ENCODE results near the gene COBL. TPM values are rescaled to one million over a fixed set of nuclear protein-coding genes. Genes with fewer than 3 reads are reported as not detected.

The COBL gene
- total and polyA plus RNA-seq, 2 donors (not counting 3 experiments of a cell fraction or from before 2014, with no cell fraction given): 0.11 TPM; not detected in 1

DNA sequence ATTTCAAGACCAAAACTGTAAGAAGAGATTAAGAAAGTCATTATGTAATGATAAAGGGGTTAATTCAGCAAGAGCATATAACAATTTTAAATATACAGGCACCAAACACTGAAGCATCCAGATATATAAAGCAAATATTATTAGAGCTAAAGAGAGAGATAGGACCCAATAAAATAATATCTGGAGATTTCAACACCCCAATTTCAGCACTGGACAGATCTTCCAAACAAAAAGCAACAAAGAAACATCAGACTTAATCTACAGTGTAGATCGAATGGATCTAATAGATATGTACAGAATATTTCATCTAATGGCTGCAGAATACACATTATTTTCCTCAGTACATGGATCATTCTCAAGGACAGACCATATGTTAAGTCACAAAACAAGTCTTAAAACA lies 151.3 kb downstream of the COBL start:
- Histone ChIP-seq H3K36me3 (ENCODE audit: control insufficient read depth in 2 of 2, extremely low read depth in 1 of 2, insufficient read depth in 2 of 2, low read length in 2 of 2) (no peaks in the 10 kb centered on the region), H3K79me2 (ENCODE audit: control insufficient read depth, insufficient read depth, low read length) (no peaks in the 10 kb centered on the region), H3K9me3 (replicated peaks; ENCODE audit: control insufficient read depth, insufficient read depth, low read length) (no peaks in the 10 kb centered on the region), H3K4me2 (ENCODE audit: insufficient read depth, low read length) (no peak overlapping the region), H2AFZ (ENCODE audit: low read depth, low read length) (no peak overlapping the region), H3K27me3 (ENCODE audit: control insufficient read depth in 2 of 2, insufficient read depth in 2 of 2, low read length in 2 of 2) (peaks cover 0 to 15% of the 10 kb centered on the region in 2 experiments), H3K9ac (replicated peaks; ENCODE audit: extremely low read depth, insufficient read depth, low read length) (no peak overlapping the region), H3K4me3 (replicated peaks in 1 of 3; ENCODE audit: insufficient read depth in 1 of 3, low read depth in 1 of 3, low read length in 3 of 3) (no peak overlapping the region), H3K9me1 (replicated peaks; ENCODE audit: control insufficient read depth, extremely low read depth, insufficient read depth, low read length) (no peaks in the 10 kb centered on the region), H3K27ac (ENCODE audit: insufficient read depth, low read depth, low read length) (no peak overlapping the region), H3K4me1 (ENCODE audit: control insufficient read depth, extremely low read depth, insufficient read depth, low read length) (no peaks in the 10 kb centered on the region), H4K20me1 (replicated peaks; ENCODE audit: control insufficient read depth, extremely low read depth, insufficient read depth, low read length) (no peaks in the 10 kb centered on the region)
- TF ChIP-seq GATA2 (IDR thresholded peaks at IDR 0.05; ENCODE audit: insufficient read depth, insufficient read length, low read depth, low read length): no peak
- TF ChIP-seq FOS (IDR thresholded peaks at IDR 0.05; ENCODE audit: borderline replicate concordance, insufficient read depth, low read length): no peak
- TF ChIP-seq, protein P1, sequence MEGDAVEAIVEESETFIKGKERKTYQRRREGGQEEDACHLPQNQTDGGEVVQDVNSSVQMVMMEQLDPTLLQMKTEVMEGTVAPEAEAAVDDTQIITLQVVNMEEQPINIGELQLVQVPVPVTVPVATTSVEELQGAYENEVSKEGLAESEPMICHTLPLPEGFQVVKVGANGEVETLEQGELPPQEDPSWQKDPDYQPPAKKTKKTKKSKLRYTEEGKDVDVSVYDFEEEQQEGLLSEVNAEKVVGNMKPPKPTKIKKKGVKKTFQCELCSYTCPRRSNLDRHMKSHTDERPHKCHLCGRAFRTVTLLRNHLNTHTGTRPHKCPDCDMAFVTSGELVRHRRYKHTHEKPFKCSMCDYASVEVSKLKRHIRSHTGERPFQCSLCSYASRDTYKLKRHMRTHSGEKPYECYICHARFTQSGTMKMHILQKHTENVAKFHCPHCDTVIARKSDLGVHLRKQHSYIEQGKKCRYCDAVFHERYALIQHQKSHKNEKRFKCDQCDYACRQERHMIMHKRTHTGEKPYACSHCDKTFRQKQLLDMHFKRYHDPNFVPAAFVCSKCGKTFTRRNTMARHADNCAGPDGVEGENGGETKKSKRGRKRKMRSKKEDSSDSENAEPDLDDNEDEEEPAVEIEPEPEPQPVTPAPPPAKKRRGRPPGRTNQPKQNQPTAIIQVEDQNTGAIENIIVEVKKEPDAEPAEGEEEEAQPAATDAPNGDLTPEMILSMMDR (IDR thresholded peaks at IDR 0.05; ENCODE audit: extremely low read depth in 1 of 2, insufficient read depth in 1 of 2, low read depth in 1 of 2, low read length in 2 of 2): no peak
- TF ChIP-seq MYC (IDR thresholded peaks at IDR 0.05; ENCODE audit: low read depth, low read length): no peak
- no peak for TF ChIP-seq EZH2 (IDR thresholded peaks at IDR 0.05; ENCODE audit: borderline replicate concordance, low read depth, low read length, severe bottlenecking)
- no peak for TF ChIP-seq POLR2A (IDR thresholded peaks at IDR 0.05; ENCODE audit: low read depth, low read length)
- no peak for TF ChIP-seq JUN (IDR thresholded peaks at IDR 0.05; ENCODE audit: borderline replicate concordance, insufficient read depth, insufficient read length, low read depth)
- TF ChIP-seq POLR2AphosphoS5 (IDR thresholded peaks at IDR 0.05; ENCODE audit: insufficient read depth, low read depth, low read length): no peak
- TF ChIP-seq, protein P2, sequence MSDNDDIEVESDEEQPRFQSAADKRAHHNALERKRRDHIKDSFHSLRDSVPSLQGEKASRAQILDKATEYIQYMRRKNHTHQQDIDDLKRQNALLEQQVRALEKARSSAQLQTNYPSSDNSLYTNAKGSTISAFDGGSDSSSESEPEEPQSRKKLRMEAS (IDR thresholded peaks at IDR 0.05; ENCODE audit: insufficient read depth, insufficient read length): no peak
- dilution Hi-C loops (cut with MboI; ENCODE audit: extremely low pct_ligation_motif_present, low sequenced_read_pairs) (no loop called here), intact Hi-C loops (cut with micrococcal nuclease) (no loop called here)
- DNase-seq (ENCODE audit: low read depth, low spot score) (no peak), FAIRE-seq (no peak)
- ChIA-PET CTCF (interaction anchor here (3.5 kb wide), 1 partner anchor 203 kb away, joined by 140 read pairs; no protein-coding TSS in a partner anchor), POLR2A (no interaction called here)
- no TSS peak for BruUV-seq (replicated peaks)
